Heart right ventricle (tissue), 16 donors: ENCODE results near the gene YEATS2. TPM values are rescaled to one million over a fixed set of nuclear protein-coding genes. Genes with fewer than 3 reads are reported as not detected.
"Not testable (repeated sequence)": the region's sequence is repeated elsewhere in the genome, so short reads cannot be mapped to it uniquely, and the experiment has no call there.

Experiments used
- ATAC-seq, 8 donors: fragments of 200-7000 bp; cut with Tn5 transposase; one replicate each; pipeline ENCODE4 v1.9.1; 2020; ENCODE audit warnings: mild to moderate bottlenecking in 8 of 8, moderate library complexity in 8 of 8, moderate number of reproducible peaks in 1 of 8
- DNase-seq, 2 donors: peaks; one replicate each; pipeline ENCODE4 v3.0.0-alpha.2; 2020
- H3K27ac ChIP-seq, 10 donors: fragments of 200-600 bp; sonication (generic) in 2 of 10; one replicate each; pipeline versions ENCODE4 v1.5.0 to v1.8.0; 2020 to 2022; ENCODE audit warnings: mild to moderate bottlenecking in 3 of 10
- H3K27me3 ChIP-seq, 7 donors: fragments of 200-600 bp; one replicate each; pipeline ENCODE4 v1.8.0; 2021 to 2022; ENCODE audit warnings: mild to moderate bottlenecking in 2 of 7
- H3K36me3 ChIP-seq, 9 donors: fragments of 200-600 bp; sonication (generic) in 1 of 9; one replicate each; pipeline versions ENCODE4 v1.5.0 to v1.8.0; 2020 to 2022; ENCODE audit warnings: mild to moderate bottlenecking in 2 of 9
- H3K4me1 ChIP-seq, 9 donors: fragments of 200-600 bp; sonication (generic) in 1 of 9; one replicate each; pipeline versions ENCODE4 v1.5.0 to v1.8.0; 2020 to 2022; ENCODE audit warnings: mild to moderate bottlenecking in 4 of 9
- H3K4me3 ChIP-seq, 10 donors: fragments of 200-600 bp; sonication (generic) in 2 of 10; one replicate each; pipeline versions ENCODE4 v1.5.0 to v1.8.0; 2020 to 2022; ENCODE audit warnings: mild to moderate bottlenecking in 7 of 10, moderate library complexity in 2 of 10
- H3K9me3 ChIP-seq, 11 donors: fragments of 200-600 bp in 10 of 11; sonication (generic) in 2 of 11; one replicate each; pipeline versions ENCODE4 v1.5.0 to v1.8.0; 2013 to 2022; ENCODE audit warnings: mild to moderate bottlenecking in 2 of 11, control low read depth in 1 of 11, moderate library complexity in 1 of 11
- WGBS, 2 donors: extraction: QIAGEN DNeasy Blood & Tissue Kit; methylation state at CpG; one replicate each; pipeline ENCODE4 v1.1.7; 2013; ENCODE audit warnings: inconsistent platforms in 1 of 2; 5-methylcytosine and 5-hydroxymethylcytosine counted together
- intact Hi-C, 10 donors: fragments of 100-400 bp; cut with DNase I; formaldehyde crosslinking; loops; one replicate each; pipeline versions ENCODE4 v1.11.1 to v1.14.2; 2022
- polyA plus RNA-seq, 2 donors: library from polyadenylated mRNA; stranded (reverse); fragments of 200-250 nt; gene quantifications; one replicate each; pipeline ENCODE4 v1.2.3, GENCODE V29; 2013
- total RNA-seq, 10 donors: library from RNA; stranded (reverse); fragmentation: NEBNext Ultra II Directional in 3 of 10; extraction: Animal tissue kit (Norgen Biotek cat#: 25700) in 3 of 10; gene quantifications; one replicate each; pipeline versions ENCODE4 v1.2.1 to v1.2.4, GENCODE V29; 2021 to 2023
- TF ChIP-seq, protein P1 (sequence below), 9 donors: fragments of 200-600 bp; sonication (generic) in 2 of 9; IDR thresholded peaks; one replicate each; pipeline versions ENCODE4 v1.5.0 to v1.8.0; 2021 to 2022; ENCODE audit warnings: antibody characterized with exemption in 9 of 9, mild to moderate bottlenecking in 5 of 9, moderate library complexity in 1 of 9
- donor health status: Arrhythmogenic right ventricular cardiomyopathy.
- donor health status: ischemic (EF 13 %, LVEDD 7.1; RV severe dilation, severe dysfunction).
- donor health status: healthy with polysubstance abuse.
- donor health status: DM: no; HTN: yes; CAD: no.
- donor health status: DM: no; HTN: no; CAD: no.
- donor health status: ischemic (EF 25% LVEDD 6.9; RV normal size, moderate dysfunction).
- donor health status: ischemic (EF 25% LVEDD 5.7; RV mildly dilated, moderate dysfunction).
- donor health status: healthy.
- donor health status: DM: yes; HTN: yes; CAD: no.
- donor health status: Ischemic cardiomyopathy.
- donor health status: ischemic (EF 35%, LVEDD 5.7; RV mildly dilated, moderate dysfunction).
- donor health status: nonischemic (EF 11% LVEDD 7.7; RV severe dilation, severe dysfunction).
- donor health status: DM: yes; HTN: yes; CAD: no.
- donor health status: PGD.
- donor health status: ischemic (EF 29% LVEDD 5.4; RV normal size, mild dysfunction).
- donor health status: nonischemic (EF 23%, LVEDD 6.1; RV moderate dilation, normal function).

Gene YEATS2
- total and polyA plus RNA-seq, 12 donors, result 4.6 to 22.2 (median 10.1) TPM

GRCh38 chr3:183777016-183777618 lies 79.5 kb downstream of the YEATS2 start:
- Histone ChIP-seq H3K36me3 (peaks cover 0 to 100% (median 52%) of the 10 kb centered on the region in 9 donors), H3K27ac (no peak overlapping the region), H3K4me3 (no peak overlapping the region), H3K27me3 (no peaks in the 10 kb centered on the region), H3K9me3 (no peaks in the 10 kb centered on the region), H3K4me1 (peaks cover 0 to 21% (median 5%) of the 10 kb centered on the region in 9 donors)
- intact Hi-C loops, result no loop called here
- 94 to 95% methylated on average over 4 of the region's 4 CpGs for WGBS, 2 donors
- DNase-seq (no peak), ATAC-seq (no peak)
- TF ChIP-seq, protein P1, sequence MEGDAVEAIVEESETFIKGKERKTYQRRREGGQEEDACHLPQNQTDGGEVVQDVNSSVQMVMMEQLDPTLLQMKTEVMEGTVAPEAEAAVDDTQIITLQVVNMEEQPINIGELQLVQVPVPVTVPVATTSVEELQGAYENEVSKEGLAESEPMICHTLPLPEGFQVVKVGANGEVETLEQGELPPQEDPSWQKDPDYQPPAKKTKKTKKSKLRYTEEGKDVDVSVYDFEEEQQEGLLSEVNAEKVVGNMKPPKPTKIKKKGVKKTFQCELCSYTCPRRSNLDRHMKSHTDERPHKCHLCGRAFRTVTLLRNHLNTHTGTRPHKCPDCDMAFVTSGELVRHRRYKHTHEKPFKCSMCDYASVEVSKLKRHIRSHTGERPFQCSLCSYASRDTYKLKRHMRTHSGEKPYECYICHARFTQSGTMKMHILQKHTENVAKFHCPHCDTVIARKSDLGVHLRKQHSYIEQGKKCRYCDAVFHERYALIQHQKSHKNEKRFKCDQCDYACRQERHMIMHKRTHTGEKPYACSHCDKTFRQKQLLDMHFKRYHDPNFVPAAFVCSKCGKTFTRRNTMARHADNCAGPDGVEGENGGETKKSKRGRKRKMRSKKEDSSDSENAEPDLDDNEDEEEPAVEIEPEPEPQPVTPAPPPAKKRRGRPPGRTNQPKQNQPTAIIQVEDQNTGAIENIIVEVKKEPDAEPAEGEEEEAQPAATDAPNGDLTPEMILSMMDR (IDR thresholded peaks at IDR 0.05), result no peak

- peak in 1 of 8 donors; percentile 13 for ATAC-seq
- H3K4me1 ChIP-seq, result peaks cover 0 to 47% (median 11%) of the 10 kb centered on the region in 9 donors
- no peaks in the 10 kb centered on the region for H3K9me3 ChIP-seq
- no peak for DNase-seq
- H3K36me3 ChIP-seq, result peaks cover 0 to 100% (median 43%) of the 10 kb centered on the region in 9 donors
- TF ChIP-seq, protein P1 (IDR thresholded peaks at IDR 0.05), result no peak
- H3K27ac ChIP-seq, result no peak overlapping the region
- WGBS, 2 donors, result 89 to 91% methylated on average over 14 of the region's 14 CpGs
- intact Hi-C loops, result no loop called here
- no peak overlapping the region for H3K4me3 ChIP-seq
- no peaks in the 10 kb centered on the region for H3K27me3 ChIP-seq
Observed at GRCh38 chr3:183779896-183780465, 82.4 kb downstream of the YEATS2 start.

DNA sequence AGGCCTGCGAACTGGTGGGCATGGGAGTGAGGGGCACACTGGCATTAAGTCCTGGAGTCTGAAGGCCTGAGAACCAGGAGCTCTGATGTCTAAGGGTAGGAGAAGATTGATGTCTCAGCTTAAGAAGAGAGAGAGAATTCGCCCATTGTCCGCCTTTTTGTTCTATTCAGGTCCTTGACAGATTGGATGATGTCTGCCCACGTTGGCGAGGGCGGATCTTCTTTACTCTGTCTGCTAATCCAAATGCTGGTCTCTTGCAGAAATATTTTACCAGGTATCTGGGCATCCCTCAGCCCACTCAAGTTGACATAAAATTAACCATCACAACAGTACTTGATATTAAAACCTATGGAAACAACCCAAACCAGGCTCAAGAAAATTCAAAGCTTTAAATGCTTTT lies 83.6 kb downstream of the YEATS2 start:
- intact Hi-C loops, result no loop called here
- Histone ChIP-seq H3K4me1 (peaks cover 0 to 44% (median 8%) of the 10 kb centered on the region in 9 donors), H3K9me3 (no peaks in the 10 kb centered on the region), H3K36me3 (peaks cover 0 to 99% (median 49%) of the 10 kb centered on the region in 9 donors), H3K4me3 (no peak overlapping the region), H3K27me3 (no peaks in the 10 kb centered on the region), H3K27ac (no peak overlapping the region)
- no peak for ATAC-seq
- no peak for DNase-seq
- 97 to 98% methylated on average over 6 of the region's 6 CpGs for WGBS, 2 donors
- TF ChIP-seq, protein P1 (IDR thresholded peaks at IDR 0.05), result no peak

DNA sequence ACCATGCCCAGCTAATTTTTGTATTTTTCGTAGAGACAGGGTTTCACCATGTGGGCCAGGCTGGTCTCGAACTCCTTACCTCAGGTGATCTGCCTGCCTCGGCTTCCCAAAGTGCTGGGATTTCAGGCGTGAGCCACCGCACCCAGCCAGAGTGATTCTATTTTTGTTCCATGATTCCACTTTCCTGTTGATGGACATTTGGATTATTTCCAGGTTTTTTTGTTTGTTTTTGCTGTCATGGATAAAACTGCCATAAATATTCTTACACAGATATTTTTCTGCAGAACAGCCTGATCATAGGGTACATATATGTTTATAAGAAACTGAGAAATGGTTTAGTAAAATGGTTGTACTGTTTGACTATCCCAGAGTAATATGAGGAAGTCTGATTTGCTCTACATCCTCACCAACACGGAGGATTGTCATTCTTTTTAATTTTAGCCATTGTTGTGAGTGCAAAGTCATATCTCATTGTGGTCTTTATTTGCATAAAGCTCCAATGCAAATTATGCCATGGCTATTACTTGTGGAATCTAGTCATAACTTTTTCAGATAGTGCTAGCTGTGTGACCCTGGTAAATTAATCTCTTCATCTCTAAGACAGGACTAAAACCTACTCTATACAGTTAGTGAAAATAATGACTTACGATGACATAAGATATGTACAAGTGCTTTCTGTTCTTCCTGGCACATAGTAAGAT lies 85.1 kb downstream of the YEATS2 start:
- Histone ChIP-seq H3K4me1 (peaks cover 0 to 35% (median 8%) of the 10 kb centered on the region in 9 donors), H3K27ac (peak overlapping the region in 1 of 10 donors; percentile 3), H3K9me3 (no peaks in the 10 kb centered on the region), H3K27me3 (no peaks in the 10 kb centered on the region), H3K4me3 (no peak overlapping the region), H3K36me3 (peaks cover 0 to 99% (median 50%) of the 10 kb centered on the region in 9 donors)
- no peak for DNase-seq
- TF ChIP-seq, protein P1 (IDR thresholded peaks at IDR 0.05), result no peak
- intact Hi-C loops, result no loop called here
- WGBS, 2 donors, result 54 to 58% methylated on average over 7 of the region's 7 CpGs
- ATAC-seq, result no peak

DNA sequence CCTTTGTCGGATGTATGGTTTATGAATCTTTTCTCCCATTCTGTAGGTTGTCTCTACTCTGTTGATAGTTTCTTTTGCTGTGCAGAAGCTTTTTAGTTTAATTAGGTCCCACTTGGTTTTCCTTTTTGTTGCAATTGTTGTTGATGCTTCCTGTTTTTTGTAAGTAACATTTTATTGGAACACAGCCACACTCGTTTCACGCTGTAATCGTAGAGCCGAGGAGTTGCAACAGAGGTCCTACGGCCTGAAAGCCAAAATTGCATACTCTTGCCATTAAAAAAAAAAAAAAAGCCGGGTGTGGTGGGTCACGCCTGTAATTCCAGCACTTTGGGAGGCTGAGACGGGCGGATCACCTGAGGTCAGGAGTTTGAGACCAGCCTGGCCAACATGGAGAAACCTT lies 86.9 kb downstream of the YEATS2 start:
- peak overlapping the region in 1 of 10 donors; percentile 76 for H3K27ac ChIP-seq
- 77 to 80% methylated on average over 10 of the region's 10 CpGs for WGBS, 2 donors
- ATAC-seq, result not testable (repeated sequence)

More for the DNA sequence above, 86.9 kb downstream of the YEATS2 start:
- Histone ChIP-seq H3K4me1 (peaks cover 0 to 35% (median 8%) of the 10 kb centered on the region in 9 donors), H3K36me3 (peaks cover 0 to 99% (median 44%) of the 10 kb centered on the region in 9 donors)
- H3K27me3 ChIP-seq, H3K9me3 ChIP-seq, DNase-seq, intact Hi-C loops, H3K4me3 ChIP-seq: not testable (repeated sequence)
